NB4 (cell line): ENCODE measurements around the gene MARS2.

Experiments
- DNase-seq: peaks from one replicate; pipeline ENCODE4 v3.0.0; 2010; ENCODE audit warnings: low read depth
- H3K4me3 ChIP-seq: one replicate; pipeline ENCODE4 v1.5.1; 2011; ENCODE audit warnings: mild to moderate bottlenecking, low read depth, low read length, moderate library complexity
- CTCF ChIP-seq: IDR thresholded peaks from one replicate; pipeline ENCODE4 v1.5.1; 2012; ENCODE audit warnings: low read depth, low read length
- MYC ChIP-seq: IDR thresholded peaks from 2 replicates; pipeline ENCODE4 v1.6.1; 2011; ENCODE audit warnings: low read depth, low read length
- POLR2A ChIP-seq: IDR thresholded peaks from 2 replicates; pipeline ENCODE4 v1.6.1; 2011; ENCODE audit warnings: mild to moderate bottlenecking; ENCODE audit not compliant: insufficient read length; ENCODE audit errors: extremely low read depth
- TF ChIP-seq, protein P1 (sequence below): IDR thresholded peaks from 2 replicates; pipeline ENCODE4 v1.6.1; 2011; ENCODE audit warnings: low read depth, low read length

MARS2 gene

DNA sequence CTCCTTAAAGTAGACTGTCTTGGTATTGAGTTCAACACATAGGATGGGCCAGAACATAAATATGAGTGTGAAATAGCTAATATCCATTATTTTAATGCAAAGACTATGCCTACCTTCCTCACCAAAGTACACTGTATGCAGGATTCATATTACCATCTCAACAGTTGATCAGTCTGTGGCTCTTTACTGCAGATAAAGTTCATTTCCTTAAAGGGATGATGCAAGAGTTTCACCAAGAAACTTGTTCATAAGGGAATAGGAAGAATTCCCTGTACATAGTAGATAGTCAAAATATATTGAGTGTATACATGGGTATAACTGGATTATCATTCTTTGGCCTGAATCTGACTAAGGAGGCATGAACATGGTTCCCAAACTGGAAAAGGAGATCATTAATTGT lies 35.0 kb downstream of the MARS2 start:
- TF ChIP-seq MYC (no peak), CTCF (no peak), POLR2A (no peak)
- TF ChIP-seq, protein P1, sequence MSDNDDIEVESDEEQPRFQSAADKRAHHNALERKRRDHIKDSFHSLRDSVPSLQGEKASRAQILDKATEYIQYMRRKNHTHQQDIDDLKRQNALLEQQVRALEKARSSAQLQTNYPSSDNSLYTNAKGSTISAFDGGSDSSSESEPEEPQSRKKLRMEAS = no peak
- no peak for DNase-seq

More for the DNA sequence above, 35.0 kb downstream of the MARS2 start:
- H3K4me3 ChIP-seq = no peak overlapping the region
